GM11168 (cell line): ENCODE data around the gene CREG1.
"Not testable (repeated sequence)": the region's sequence is repeated elsewhere in the genome, so short reads cannot be mapped to it uniquely, and the experiment has no call there.

Experiments
- in situ Hi-C: fragments of 300-500 bp; cut with MboI; formaldehyde crosslinking; loops from one replicate; pipeline ENCODE4 v1.12.0; 2022; ENCODE audit warnings: low sequenced_read_pairs; ENCODE audit not compliant: unreplicated experiment

The CREG1 gene

GRCh38 chr1:167565922-167566321, 12.4 kb upstream of the CREG1 start:
- in situ Hi-C loops: no loop called here

- in situ Hi-C loops: no loop called here
Observed at GRCh38 chr1:167564612-167565270, 11.2 kb upstream of the CREG1 start.

GRCh38 chr1:167563579-167564246, 10.2 kb upstream of the CREG1 start:
- in situ Hi-C loops: no loop called here

GRCh38 chr1:167562702-167563101, 9.1 kb upstream of the CREG1 start:
- in situ Hi-C loops: no loop called here

GRCh38 chr1:167561753-167562152, 8.2 kb upstream of the CREG1 start:
- in situ Hi-C loops: no loop called here

GRCh38 chr1:167555971-167556714, 2.6 kb upstream of the CREG1 start:
- in situ Hi-C loops: no loop called here

- in situ Hi-C loops: not testable (repeated sequence)
Observed at GRCh38 chr1:167555072-167555471, 1.5 kb upstream of the CREG1 start.

GRCh38 chr1:167554028-167554779, 642 bp upstream of the CREG1 start:
- in situ Hi-C loops: no loop called here

- in situ Hi-C loops: no loop called here
Observed at GRCh38 chr1:167551362-167551761, 2.2 kb downstream of the CREG1 start.

- in situ Hi-C loops: no loop called here
Observed at GRCh38 chr1:167548059-167548932, 5.3 kb downstream of the CREG1 start.

GRCh38 chr1:167546935-167547334, 6.6 kb downstream of the CREG1 start:
- in situ Hi-C loops: no loop called here

- in situ Hi-C loops: no loop called here
Observed at GRCh38 chr1:167545349-167545748, 8.2 kb downstream of the CREG1 start.

GRCh38 chr1:167544447-167545093, 9.0 kb downstream of the CREG1 start:
- in situ Hi-C loops: no loop called here

GRCh38 chr1:167543199-167543990, 10.2 kb downstream of the CREG1 start:
- in situ Hi-C loops: no loop called here

GRCh38 chr1:167542109-167543032, 11.2 kb downstream of the CREG1 start:
- in situ Hi-C loops: no loop called here

GRCh38 chr1:167541610-167542009, 12.0 kb downstream of the CREG1 start:
- in situ Hi-C loops: no loop called here

- in situ Hi-C loops: no loop called here
Observed at GRCh38 chr1:167541003-167541402, 12.6 kb downstream of the CREG1 start.
